ENCODE results near the gene AGTPBP1. TPM values are rescaled to one million over a fixed set of nuclear protein-coding genes. Genes with fewer than 3 reads are reported as not detected.

AGTPBP1 gene
- total RNA-seq, 1 experiment from 2014 or later, result 6.4 TPM

DNA sequence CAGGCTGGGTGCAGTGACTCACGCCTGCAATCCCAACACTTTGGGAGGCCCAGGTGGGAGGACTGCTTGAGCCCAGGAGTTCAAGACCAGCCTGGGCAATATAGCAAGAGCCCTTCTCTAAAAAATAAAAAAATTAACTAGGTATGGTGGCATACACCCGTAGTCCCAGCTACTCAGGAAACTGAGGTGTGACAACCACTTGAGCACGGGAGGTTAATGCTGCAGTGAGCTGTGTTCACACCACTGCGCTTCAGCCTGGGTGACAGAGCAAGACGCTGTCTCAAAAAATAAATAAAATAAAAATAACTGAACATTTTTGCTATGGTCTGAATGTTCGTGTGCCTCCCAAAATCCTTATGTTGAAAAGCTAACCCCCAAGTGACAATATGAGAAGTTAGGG is 24.5 kb downstream of the AGTPBP1 start:
- no peak for DNase-seq (ENCODE audit: low spot score)

DNA sequence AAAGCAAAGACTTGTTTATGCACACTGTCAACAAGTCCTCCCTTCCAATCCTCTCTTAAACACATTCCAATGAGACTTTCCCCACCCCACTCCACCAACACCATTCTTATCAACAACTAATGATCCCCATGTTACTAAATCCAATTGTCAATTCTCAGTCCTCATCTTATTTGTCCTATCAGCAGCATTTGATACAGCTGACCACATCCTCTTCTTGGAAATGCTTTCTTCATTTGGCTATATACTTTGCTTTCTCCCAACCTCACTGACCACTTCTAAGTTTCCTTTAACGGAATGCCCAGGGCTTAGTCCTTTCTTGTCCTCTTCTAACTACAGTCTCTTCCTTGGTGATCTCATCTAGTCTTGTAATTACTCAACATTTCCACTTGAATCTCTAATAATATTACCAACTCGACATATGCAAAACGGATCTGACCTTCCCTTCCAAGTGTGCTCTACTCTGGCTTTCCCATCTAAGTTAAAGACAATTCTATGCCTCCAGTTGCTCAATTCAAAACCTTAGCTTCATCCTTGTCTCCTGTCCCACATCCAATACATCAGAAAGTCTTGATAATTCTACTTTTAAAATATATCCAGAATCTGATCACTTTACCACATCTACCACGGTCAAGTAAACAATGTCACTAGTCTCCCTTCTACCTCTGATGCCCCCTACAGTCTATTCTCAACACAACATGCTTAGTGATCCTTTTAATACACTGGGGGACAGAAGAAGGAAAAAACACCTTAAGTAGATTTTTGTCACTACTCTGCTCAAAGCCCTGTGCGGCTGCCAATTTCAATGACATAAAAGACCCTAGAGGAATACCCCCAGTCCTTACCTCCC is 25.5 kb downstream of the AGTPBP1 start:
- DNase-seq (ENCODE audit: low spot score), result no peak

DNA sequence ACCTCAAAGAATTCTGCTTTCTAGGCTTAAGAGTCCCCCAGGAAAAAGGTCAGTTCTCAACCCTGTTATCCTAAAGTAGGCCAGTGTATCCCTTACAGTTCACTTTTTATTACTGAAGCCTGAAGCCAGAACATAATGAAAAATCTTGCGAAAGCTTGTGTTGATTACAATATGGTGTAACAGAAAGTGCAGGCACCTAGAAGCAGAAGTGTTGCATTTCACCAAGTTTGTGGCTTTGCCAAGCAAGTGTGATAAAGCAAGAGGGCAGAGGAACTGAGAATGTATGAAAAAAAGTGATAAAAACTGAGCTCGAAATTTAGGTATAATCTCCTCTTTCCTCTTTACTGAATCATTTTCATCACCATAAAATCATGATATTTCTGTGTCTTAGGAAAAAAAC is 26.2 kb downstream of the AGTPBP1 start:
- no peak for DNase-seq (ENCODE audit: low spot score)

DNA sequence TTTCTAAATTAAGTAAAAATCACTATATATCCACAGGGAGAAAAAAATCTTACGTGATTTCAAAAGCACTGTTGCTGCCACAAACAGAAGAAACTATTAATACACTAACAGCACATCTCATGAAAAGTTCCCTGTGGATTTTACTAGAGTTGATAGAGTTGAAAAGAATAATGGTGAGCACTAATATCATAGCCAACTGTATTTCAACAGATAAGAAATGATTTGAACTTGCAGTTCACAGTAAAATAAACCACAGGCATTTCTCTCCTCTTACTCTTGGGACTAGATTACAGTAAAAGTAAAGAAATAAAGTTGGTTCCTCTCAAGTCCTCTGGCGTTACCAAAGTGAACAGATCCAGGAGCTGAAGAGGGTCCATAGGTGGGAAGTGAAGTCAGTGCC is 27.9 kb downstream of the AGTPBP1 start:
- no peak for DNase-seq (ENCODE audit: low spot score)

DNA sequence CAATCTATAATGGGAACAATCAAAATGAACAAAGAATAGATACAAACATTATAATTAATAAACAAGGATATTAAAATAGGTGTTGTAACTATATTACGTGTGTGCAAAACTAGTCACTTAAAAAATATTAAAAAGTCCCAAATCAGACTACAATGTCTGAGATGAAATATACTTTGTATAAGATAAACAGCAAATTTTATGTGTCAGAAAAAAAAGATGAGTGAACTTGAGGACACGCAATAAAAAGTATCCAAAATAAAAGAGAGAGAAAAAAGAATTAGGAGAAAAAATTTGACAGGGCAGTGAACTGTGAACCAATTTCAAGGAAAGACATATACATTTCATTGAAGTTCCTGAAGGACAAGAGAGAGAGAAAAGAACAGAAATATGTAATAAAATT is 37.0 kb downstream of the AGTPBP1 start:
- no peak for DNase-seq (ENCODE audit: low spot score)

DNA sequence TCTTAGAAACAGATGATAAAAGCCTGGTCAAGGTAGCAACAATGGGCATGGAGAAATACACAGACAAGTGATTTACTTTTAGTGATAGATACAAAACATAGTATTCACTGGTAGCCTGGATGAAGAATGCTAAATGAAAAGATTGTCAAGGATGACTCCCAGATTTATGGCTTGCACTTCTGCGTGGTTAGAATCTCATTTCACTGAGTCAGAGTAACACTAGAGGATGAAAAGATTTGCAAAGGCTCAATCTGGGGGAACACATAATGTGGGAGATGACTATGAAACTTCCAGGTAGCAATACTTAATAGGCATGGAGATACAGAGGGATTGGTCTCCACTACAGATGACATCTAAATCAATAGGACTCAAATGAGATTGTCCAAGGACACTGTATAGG is 38.4 kb downstream of the AGTPBP1 start:
- no peak for DNase-seq (ENCODE audit: low spot score)

DNA sequence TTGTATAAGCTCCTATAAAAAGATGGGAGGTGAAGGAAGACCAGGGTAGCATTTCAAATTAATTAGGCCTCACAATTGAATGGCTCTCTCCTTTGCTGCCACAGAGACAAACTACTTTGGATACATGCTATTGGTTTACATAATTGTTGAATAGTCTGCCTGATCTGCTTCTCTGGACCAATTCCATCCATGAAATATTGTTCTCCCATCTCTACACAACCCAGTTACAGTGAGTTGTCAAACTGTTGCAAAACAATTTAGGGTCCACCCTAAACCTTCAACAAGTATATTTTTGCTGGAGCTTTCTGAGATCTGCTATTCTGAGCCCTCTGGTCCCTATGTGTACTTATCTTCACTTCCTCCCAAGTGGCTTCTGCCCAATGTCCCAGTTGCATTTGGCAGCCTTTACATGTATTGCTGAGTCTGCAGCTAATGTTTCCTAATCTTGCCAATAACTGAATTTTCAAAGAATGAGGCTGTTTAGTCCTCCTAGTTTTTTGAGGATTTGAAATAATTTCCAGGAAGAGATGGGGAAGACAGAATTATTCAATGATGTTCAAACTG is 38.9 kb downstream of the AGTPBP1 start:
- no peak for DNase-seq (ENCODE audit: low spot score)

DNA sequence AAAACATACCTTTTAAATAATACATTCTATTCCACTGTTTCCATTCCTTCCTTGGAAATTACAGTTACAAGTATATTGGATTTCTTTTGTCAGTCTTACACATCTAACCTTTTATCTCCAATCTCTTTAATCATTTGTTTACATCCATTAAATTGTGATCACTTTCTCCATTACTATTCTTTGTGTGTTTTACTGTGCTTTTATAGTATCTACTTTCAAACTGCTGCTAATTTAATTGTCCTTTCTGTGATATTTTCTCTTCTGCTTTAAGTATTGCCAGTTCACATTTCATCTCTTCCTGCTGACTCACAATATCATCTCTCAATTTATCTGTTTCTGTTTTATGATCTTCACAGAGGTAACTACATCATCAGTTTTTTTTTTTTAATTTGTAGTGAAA is 39.6 kb downstream of the AGTPBP1 start:
- DNase-seq (ENCODE audit: low spot score), result no peak

DNA sequence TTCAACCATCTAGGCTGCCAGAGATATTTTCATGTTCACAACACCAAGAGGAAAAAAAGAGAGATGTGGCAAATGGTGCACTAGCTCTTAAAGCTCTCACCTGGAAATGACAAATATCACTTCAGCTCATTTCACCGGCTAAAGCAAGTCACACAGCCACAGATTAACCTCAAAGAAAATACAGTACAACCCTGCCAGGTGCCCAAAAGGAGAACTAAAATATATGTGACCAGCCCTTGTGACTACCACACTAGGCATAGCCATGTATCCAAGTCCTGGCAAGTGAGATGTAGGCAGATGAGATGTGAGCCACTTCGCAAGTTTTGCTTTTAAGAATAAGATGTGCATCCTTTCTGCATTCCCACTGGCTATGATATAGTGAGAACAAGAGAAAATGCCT is 41.4 kb downstream of the AGTPBP1 start:
- DNase-seq (ENCODE audit: low spot score), result no peak

DNA sequence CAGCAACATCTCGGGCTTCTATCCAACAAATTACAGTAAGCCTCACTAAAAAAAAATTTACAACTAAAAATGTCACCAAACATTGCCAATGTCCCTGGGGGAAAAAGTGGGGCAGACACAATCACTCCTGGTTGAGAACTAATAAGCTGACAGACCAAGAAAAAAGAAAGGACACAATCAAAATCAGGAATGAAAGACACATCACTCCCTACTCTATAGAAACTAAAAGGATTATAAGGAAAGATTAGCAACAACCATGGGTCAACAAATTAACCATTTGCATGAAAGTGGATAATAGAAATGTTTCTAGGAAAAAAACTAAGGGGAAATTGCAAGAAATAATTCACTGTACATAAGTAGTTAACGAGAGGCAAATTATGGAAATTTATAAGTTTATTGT is 53.4 kb downstream of the AGTPBP1 start:
- no peak for DNase-seq (ENCODE audit: low spot score)

DNA sequence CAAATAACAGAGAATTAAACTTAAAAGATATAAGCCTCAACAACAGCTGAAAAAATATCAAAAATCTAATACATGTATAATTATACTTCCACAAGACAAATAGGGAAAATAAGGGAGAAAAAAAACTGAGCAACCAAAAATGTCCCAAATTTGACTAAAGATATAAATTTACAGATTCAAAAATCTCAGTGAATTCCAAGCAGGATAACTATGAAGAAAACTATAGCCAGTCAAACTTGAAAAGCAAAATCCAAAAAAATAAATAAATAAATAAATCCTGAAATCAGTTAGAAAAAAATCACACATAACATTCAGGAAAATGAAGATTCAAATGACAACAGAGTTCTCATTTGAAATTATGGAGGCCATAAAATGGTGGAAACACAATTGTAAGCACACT is 56.7 kb downstream of the AGTPBP1 start:
- DNase-seq (ENCODE audit: low spot score), result no peak

DNA sequence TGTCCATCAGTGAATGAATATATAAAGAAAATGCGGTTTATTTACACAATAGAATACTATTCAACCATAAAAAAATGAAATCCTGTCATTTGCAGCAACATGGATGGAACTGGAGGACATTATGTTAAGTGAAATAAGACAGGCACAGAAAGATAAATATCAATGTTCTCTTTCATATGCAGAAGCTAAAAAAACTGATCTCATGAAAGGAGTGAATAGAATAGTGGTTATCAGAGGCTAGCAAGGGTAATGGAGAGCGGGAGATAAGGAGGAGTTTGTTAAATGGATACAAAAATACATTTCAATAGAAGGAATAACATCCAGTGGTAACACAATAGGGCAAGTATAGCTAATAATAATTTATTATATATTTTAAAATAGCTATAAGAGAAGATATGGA is 65.0 kb downstream of the AGTPBP1 start:
- no peak for DNase-seq (ENCODE audit: low spot score)

DNA sequence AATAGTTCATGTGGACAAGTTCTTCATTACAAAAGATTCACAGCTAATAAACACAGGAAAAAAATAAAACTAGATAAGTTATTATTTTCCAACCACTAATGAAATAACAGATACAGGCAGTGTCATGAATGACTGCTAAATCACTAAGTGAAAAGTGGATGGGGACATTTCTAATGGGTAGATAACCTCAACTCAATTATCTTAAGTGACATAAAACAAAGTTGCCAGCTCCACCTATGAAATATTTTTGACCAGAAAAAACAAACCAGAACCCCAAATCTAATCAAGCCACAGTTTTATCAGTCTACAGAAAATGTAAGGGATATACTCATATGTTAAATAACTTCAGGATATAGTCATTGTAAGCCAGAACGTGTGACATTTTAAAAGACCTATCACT is 74.4 kb downstream of the AGTPBP1 start:
- no peak for DNase-seq (ENCODE audit: low spot score)

DNA sequence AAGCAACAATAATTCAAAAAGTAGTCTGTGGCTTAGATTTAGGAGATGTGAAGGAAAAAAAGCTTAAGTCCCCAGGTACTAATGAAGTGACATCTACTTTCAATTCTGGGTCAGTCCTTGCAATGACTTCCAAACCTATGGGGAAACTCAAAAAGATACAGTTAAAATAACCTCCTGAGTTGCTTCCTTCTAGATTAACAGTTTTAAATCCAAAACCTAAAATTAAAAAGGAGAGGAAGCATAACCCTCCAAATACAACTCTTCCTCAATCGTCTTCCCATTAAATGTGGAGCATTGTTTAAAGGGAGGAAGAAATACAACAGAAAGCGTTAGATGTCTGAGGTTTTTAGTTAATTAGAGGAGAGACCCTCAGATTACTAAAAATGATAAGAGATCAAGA is 75.7 kb downstream of the AGTPBP1 start:
- no peak for DNase-seq (ENCODE audit: low spot score)

DNA sequence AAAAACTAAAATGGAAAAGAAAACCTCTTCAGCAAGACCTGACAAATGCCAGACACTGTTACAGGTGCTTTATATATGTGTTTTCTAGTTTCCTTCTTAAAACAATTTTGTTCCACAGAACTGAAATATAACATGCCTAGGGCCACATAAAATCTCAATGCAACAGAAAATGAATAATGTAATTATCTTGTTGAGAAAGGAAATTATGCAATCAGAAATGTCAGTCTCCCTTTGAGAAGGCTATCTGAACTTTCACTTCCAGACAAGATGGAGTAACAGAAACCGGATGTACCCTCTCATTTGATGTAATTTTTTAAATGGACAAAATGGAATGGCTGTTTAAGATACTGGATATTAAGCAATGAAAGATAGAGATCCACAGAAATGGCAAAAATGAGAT is 79.2 kb downstream of the AGTPBP1 start:
- no peak for DNase-seq (ENCODE audit: low spot score)

DNA sequence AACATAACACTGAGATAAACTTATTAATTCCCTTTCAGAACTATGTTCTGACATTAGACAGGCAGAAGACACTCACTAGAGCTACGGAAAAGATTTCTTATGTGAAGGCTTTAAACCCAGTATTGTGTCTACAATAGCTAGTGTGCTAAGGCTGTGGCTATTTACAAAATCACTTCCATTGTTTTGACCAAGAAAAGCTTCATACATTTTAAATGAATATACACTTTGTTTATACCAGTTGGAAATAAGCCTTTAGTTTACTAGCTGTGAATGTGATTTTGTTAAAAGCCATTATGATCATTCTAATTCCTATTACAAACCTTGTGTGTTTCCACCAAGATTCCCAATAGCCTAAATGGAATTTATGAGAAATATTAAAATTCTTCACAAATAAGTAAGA is 83.0 kb downstream of the AGTPBP1 start:
- DNase-seq (ENCODE audit: low spot score), result no peak

DNA sequence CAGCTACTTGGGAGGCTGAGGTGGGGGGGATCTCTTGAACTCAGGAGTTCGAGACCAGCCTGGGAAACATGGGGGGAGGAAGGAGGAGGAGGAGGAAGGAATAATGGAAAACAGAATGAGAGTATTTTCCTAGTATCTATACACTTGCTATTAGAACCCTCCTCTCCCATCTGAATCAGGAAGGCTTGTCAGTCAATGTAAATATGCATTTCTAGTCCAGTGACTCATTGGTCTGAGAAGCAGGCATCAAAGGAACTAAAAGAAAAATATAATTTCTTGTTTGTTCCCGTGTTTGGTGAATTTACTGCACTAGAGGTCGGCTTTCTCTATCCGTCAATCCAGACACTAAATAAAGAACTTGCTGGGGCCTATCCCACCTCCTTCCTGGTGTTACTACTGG is 88.6 kb downstream of the AGTPBP1 start:
- DNase-seq (ENCODE audit: low spot score), result no peak

DNA sequence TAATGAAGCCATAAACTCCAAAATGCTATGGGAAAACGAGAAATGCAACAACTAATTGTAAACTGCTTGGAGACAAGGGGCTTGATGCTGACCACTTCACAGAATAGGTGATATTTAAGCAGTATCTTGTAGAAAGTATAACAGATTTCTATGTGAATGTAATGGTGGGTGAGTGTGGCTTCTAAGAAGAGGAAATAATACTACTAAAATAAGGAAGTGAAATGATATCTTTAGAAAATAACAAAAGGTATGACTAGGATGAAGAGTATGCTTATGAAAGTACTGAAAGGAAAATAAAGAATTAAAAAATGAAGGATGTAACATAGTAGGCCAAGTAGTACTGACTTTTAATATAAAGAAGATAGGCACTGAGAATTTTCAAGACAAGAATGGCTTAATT is 94.2 kb downstream of the AGTPBP1 start:
- no peak for DNase-seq (ENCODE audit: low spot score)

DNA sequence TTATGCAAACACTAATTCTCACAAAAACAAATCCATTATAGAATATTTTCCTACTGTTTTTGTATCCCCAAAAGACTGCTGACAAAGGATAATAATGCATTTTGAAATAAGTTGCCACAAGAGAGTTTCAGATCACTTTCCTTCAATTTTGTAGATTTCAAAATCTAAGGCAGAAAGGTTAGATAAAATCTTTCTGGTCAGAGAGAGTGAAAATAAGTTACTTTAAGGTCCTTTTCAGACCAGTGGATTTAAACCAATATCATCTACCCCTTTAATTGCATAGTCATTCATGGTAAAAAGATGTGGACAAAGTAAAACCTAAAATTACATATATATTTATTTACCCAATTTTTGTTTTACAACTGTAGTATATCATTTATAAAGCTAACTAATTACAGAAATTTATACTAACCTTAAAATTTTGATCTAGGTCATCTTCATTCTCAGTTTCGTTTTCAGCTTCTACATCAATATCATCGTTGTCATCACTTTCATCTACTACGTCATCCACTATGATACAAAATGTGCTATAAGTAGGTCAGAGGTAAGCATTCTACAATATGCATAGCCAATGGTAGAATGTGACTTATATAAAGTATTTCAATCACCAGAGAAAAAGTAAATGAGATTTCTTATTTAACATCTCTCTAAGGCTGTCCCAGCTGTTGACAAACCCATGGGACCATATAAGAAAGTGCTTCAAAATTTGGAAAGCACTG is 95.7 kb downstream of the AGTPBP1 start:
- DNase-seq (ENCODE audit: low spot score), result no peak

DNA sequence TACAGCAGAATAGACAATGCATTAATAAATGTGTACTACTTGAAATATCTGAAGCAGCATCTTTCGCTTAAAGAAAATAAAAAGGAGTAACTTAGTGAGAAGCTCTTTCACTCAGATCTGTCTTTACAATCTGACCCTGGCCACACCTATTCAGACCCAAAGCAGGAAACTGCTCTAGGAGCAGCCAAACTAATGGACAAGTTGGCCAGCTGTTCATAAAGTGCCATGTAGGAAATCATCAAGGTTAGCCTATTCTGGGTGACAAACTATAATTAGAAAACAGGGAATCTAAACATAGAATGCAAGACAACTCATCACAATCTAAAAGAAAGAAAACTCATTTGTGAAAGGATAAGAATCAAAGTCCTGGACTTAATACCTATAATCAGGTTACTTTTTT is 101.3 kb downstream of the AGTPBP1 start:
- no peak for DNase-seq (ENCODE audit: low spot score)

DNA sequence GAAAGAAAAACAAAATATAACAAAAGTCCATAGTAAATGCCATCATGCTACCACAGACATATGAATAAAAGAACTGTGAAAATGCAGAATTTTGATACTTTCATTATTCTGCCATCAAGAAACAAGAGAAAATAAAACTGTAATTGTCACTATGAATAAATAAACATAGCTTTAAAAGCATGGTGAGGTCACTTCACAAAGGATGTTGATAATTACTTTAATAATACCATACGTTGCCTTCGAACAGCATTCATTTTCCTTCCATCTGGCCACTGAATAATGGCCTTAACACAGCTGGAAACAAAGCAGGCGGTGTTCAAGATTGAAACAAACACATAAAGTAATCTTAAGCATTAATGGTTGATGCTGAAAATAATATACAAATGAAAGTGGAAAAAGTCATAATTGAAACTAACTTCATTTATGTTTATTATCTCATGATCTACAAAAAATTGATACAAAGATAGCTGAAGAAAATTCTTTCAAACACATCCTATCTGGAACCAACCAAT is 102.0 kb downstream of the AGTPBP1 start:
- DNase-seq (ENCODE audit: low spot score), result no peak

DNA sequence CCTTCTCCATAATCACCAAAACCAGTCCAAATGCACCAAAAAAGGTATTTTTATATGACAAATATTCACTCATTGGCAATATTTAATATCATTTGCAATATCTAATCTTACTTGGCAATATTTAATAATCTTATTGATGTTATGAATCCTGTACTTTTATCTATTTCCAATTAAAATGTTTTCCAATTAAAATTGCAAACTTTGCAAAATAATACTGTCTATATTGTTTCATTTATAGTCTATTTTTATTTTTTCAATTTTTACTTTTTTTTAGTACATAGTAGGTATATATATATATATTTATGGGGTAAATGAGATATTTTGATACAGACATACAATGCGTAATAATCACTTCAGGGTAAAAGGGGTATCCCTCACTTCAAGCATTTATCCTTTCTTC is 109.9 kb downstream of the AGTPBP1 start:
- no peak for DNase-seq (ENCODE audit: low spot score)

DNA sequence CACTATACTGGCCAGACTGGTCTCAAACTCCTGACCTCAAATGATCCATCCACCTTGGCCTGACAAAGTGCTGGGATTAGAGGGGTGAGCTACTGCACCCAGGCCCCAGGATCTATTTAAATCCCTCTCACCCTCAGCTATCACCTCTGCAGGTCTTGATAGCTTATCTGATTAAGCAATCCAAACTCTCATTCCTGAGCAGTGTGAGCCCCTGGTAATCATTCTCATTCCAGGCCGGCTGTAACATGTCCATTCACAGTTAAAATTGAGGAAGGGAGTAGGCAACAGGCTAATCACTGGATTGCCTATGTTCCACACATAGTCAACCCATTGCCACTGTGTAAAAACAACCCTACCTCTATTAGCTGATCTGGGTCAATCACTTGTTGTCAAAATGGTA is 111.1 kb downstream of the AGTPBP1 start:
- DNase-seq (ENCODE audit: low spot score), result no peak
